Mucosa of stomach (tissue), 1 donor: ENCODE measurements around the gene FRY.

ENCODE experiments used
- H3K27me3 ChIP-seq: one replicate; pipeline ENCODE4 v1.7.0; 2013; ENCODE audit warnings: mild to moderate bottlenecking, low read length; ENCODE audit not compliant: control insufficient read depth, insufficient read depth
- H3K36me3 ChIP-seq: one replicate; pipeline ENCODE4 v1.7.0; 2013; ENCODE audit warnings: low read length; ENCODE audit not compliant: control insufficient read depth, insufficient read depth
- H3K4me1 ChIP-seq: one replicate; pipeline ENCODE4 v1.7.0; 2013; ENCODE audit warnings: mild to moderate bottlenecking, low read length; ENCODE audit not compliant: control insufficient read depth, insufficient read depth
- H3K4me3 ChIP-seq: one replicate; pipeline ENCODE4 v1.7.0; 2013; ENCODE audit warnings: low read length
- H3K9ac ChIP-seq: one replicate; pipeline ENCODE4 v1.7.0; 2013; ENCODE audit warnings: mild to moderate bottlenecking, low read length, moderate library complexity
- H3K9me3 ChIP-seq: one replicate; pipeline ENCODE4 v1.7.0; 2013; ENCODE audit warnings: mild to moderate bottlenecking, low read length, moderate library complexity; ENCODE audit not compliant: control insufficient read depth
- donor health status: Pancreatic carcinoma.

FRY gene

DNA sequence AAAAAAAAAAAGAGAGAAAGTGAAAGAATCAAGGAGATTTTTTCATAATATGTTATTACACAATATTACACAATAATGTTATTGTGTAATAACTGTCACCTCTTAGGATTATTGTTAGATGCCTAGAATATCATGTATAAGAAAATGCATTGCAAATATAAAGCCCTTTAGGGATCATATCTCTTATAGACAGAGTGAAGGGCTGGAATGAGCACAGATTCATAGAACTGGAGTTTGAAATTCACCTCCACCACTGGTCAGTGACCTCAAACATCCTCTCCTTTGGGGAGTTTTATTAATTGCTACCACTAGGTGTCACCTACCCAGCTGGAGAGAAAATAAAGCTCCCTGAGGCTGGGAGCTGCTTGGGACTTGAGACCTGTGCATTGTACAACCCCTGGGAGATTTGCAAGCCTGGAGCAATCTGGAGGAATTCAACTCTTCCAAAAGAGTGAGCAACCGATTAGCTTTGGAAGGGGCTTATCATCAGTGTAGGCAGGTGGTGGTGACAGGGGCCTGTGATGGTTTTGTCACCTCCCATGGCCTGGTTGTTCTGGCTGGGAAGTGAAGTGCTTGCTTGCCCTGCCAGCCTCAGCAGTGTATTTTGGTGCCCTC, 30.3 kb upstream of the FRY start:
- no peaks in the 10 kb centered on the region for H3K9me3 ChIP-seq
- no peak overlapping the region for H3K9ac ChIP-seq
- H3K4me3 ChIP-seq, result no peak overlapping the region
- H3K4me1 ChIP-seq, result peaks cover 24% of the 10 kb centered on the region
- no peaks in the 10 kb centered on the region for H3K36me3 ChIP-seq
- no peaks in the 10 kb centered on the region for H3K27me3 ChIP-seq

GRCh38 chr13:32001769-32002168, 29.8 kb upstream of the FRY start:
- H3K9me3 ChIP-seq, result no peaks in the 10 kb centered on the region
- H3K9ac ChIP-seq, result no peak overlapping the region
- no peaks in the 10 kb centered on the region for H3K27me3 ChIP-seq
- H3K36me3 ChIP-seq, result no peaks in the 10 kb centered on the region
- H3K4me3 ChIP-seq, result no peak overlapping the region
- peaks cover 19% of the 10 kb centered on the region for H3K4me1 ChIP-seq

DNA sequence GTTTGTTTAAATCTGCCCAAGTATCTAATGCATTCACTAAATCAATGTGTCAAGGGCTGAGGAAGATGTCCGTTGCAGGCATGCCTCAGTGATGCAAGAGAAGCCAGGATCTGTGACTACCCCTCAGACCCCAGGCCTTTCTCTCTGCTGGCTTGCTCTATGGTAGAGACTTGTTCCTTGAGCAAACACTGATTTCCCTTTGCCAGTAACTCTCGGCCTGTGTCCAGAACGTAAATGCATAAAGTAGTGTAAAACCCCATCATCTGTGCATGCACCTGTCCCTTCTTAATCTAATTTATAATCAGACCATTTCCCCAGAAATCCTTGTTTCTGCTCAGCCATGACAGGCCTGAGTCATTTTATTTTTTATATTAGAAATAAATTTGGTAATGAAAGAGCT, 28.7 kb upstream of the FRY start:
- no peak overlapping the region for H3K9ac ChIP-seq
- H3K4me3 ChIP-seq, result no peak overlapping the region
- H3K4me1 ChIP-seq, result peaks cover 17% of the 10 kb centered on the region
- no peaks in the 10 kb centered on the region for H3K9me3 ChIP-seq
- H3K27me3 ChIP-seq, result no peaks in the 10 kb centered on the region
- no peaks in the 10 kb centered on the region for H3K36me3 ChIP-seq

GRCh38 chr13:32007494-32007893, 24.1 kb upstream of the FRY start:
- no peaks in the 10 kb centered on the region for H3K9me3 ChIP-seq
- H3K36me3 ChIP-seq, result no peaks in the 10 kb centered on the region
- no peaks in the 10 kb centered on the region for H3K27me3 ChIP-seq
- no peak overlapping the region for H3K9ac ChIP-seq
- H3K4me1 ChIP-seq, result no peaks in the 10 kb centered on the region
- no peak overlapping the region for H3K4me3 ChIP-seq

- H3K36me3 ChIP-seq, result no peaks in the 10 kb centered on the region
- no peak overlapping the region for H3K4me3 ChIP-seq
- H3K9ac ChIP-seq, result no peak overlapping the region
- H3K4me1 ChIP-seq, result no peaks in the 10 kb centered on the region
- H3K27me3 ChIP-seq, result no peaks in the 10 kb centered on the region
- no peaks in the 10 kb centered on the region for H3K9me3 ChIP-seq
Measured at GRCh38 chr13:32008518-32009175, 22.9 kb upstream of the FRY start.

GRCh38 chr13:32009362-32009761, 22.2 kb upstream of the FRY start:
- Histone ChIP-seq H3K9me3 (no peaks in the 10 kb centered on the region), H3K36me3 (no peaks in the 10 kb centered on the region), H3K27me3 (no peaks in the 10 kb centered on the region), H3K9ac (no peak overlapping the region), H3K4me1 (no peaks in the 10 kb centered on the region), H3K4me3 (no peak overlapping the region)

- H3K9me3 ChIP-seq, result no peaks in the 10 kb centered on the region
- no peaks in the 10 kb centered on the region for H3K4me1 ChIP-seq
- no peak overlapping the region for H3K4me3 ChIP-seq
- no peak overlapping the region for H3K9ac ChIP-seq
- H3K36me3 ChIP-seq, result no peaks in the 10 kb centered on the region
- no peaks in the 10 kb centered on the region for H3K27me3 ChIP-seq
Measured at GRCh38 chr13:32010136-32010535, 21.4 kb upstream of the FRY start.

DNA sequence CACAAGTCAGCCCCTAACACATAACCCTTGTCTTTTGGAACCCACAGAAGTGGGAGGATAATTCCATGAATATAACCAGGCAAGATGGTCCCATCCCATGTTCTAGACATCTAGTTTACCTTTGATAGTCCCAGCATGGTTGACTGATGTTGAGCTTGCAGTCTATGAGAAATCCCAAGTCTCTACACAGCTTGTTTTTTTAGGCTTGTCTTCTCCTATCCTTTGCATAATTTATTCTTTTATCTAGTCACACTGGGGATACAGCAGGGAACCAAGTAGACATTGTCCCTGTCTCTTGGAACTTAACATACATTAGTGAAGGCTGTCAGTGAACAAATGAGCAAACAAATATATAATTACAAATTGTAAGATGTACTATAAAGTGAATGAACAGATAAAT, 19.6 kb upstream of the FRY start:
- no peak overlapping the region for H3K9ac ChIP-seq
- peaks cover under 1% of the 10 kb centered on the region for H3K4me1 ChIP-seq
- no peak overlapping the region for H3K4me3 ChIP-seq
- H3K27me3 ChIP-seq, result no peaks in the 10 kb centered on the region
- H3K36me3 ChIP-seq, result no peaks in the 10 kb centered on the region
- no peaks in the 10 kb centered on the region for H3K9me3 ChIP-seq

- Histone ChIP-seq H3K9ac (no peak overlapping the region), H3K9me3 (no peaks in the 10 kb centered on the region), H3K4me3 (no peak overlapping the region), H3K4me1 (peaks cover 11% of the 10 kb centered on the region), H3K36me3 (no peaks in the 10 kb centered on the region), H3K27me3 (no peaks in the 10 kb centered on the region)
Measured at GRCh38 chr13:32013181-32013580, 18.4 kb upstream of the FRY start.

DNA sequence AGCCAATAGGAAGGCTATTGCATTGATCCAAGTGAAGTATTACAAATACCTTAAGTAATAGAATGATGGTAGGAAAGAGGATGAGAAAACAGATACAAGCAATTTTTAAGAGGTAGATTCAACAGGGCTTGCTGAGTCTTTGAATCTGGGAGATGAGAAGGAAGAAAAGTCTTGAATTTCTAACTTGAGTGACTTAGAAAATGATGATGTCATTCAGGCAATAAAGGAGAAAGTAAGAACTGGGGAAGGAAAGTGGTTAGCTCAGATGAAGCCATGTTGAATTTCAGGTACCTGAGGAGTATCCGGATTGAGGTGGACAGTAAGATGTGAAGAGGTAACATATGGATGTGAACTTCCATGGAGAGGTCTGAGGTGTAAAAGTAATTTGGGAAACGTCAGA, 15.5 kb upstream of the FRY start:
- Histone ChIP-seq H3K9ac (no peak overlapping the region), H3K27me3 (no peaks in the 10 kb centered on the region), H3K9me3 (no peaks in the 10 kb centered on the region), H3K4me3 (no peak overlapping the region), H3K4me1 (peaks cover 12% of the 10 kb centered on the region), H3K36me3 (no peaks in the 10 kb centered on the region)

DNA sequence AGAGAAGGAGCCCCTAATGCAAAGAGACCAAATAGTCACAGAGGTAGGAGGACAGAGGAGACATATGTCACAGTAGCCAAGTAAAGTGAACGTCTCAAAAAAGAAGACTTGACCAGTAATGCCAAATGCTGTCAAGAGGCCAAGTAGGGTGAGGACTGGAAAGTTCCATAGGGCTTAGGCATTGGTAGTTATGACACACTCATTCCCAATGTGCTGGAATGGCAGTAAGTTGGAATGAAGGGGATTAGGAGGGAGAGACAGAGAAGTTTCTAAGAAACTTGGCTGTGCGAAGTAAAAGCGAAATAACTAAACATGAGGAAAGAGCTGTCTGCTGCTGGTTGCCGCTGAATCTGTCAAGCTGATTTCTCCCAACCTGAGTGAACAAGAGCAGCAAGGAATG, 14.9 kb upstream of the FRY start:
- H3K9ac ChIP-seq, result no peak overlapping the region
- no peaks in the 10 kb centered on the region for H3K36me3 ChIP-seq
- no peak overlapping the region for H3K4me3 ChIP-seq
- H3K4me1 ChIP-seq, result peaks cover 16% of the 10 kb centered on the region
- no peaks in the 10 kb centered on the region for H3K9me3 ChIP-seq
- no peaks in the 10 kb centered on the region for H3K27me3 ChIP-seq

- H3K9ac ChIP-seq, result no peak overlapping the region
Measured at GRCh38 chr13:32017474-32017873, 14.1 kb upstream of the FRY start.

More at GRCh38 chr13:32017474-32017873, 14.1 kb upstream of the FRY start:
- H3K9me3 ChIP-seq, result no peaks in the 10 kb centered on the region
- H3K27me3 ChIP-seq, result no peaks in the 10 kb centered on the region
- no peak overlapping the region for H3K4me3 ChIP-seq
- H3K36me3 ChIP-seq, result no peaks in the 10 kb centered on the region
- H3K4me1 ChIP-seq, result peaks cover 24% of the 10 kb centered on the region
